SU-DHL-6 (cell line): ENCODE results near the gene IGF2.

Experiments
- CTCF ChIP-seq: fragments of 200-600 bp; sonication (generic); IDR thresholded peaks from one replicate; pipeline ENCODE4 v1.5.1; 2017; ENCODE audit warnings: antibody characterized with exemption, mild to moderate bottlenecking, low read length, moderate library complexity; ENCODE audit not compliant: insufficient read depth, poor library complexity, severe bottlenecking
- EZH2phosphoT487 ChIP-seq: fragments of 200-600 bp; sonication (generic), shearing (Covaris generic); conservative IDR thresholded peaks from 2 replicates; pipeline ENCODE4 v1.6.1; 2018; ENCODE audit warnings: mild to moderate bottlenecking, antibody characterized with exemption, low read length, moderate library complexity, mixed read lengths

DNA sequence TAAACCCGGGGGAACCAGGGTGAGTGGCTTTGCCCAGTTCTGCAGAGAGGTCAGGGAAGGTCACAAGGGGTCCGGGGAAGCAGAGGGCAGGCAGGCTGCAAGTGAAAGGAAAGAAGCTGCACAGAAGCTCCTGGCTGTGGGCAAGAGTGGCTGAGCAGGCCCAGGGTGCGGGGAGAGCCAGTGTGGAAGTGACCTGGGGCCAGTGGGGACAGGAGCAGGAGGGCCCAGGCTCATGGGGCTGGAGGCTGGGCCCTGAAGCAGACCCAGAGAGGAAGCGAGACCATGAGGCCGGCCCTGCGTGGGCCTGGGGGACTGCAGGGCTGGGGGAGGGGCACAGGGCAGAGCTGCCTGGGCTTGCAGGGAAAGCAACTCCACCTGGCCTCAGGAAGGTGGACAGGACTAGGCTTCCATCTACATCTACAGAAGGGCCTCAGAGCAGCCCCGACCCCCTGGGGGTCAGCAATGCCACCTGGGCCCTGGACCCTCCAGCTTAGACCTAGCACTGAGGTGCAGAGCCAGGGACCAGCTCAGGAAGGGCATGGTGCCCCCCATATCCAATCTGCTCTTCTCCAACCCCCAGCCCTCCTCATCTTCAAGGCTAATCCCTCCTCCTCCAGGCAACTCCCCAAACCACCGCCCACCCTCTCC is 11.6 kb downstream of the IGF2 start:
- TF ChIP-seq CTCF: no peak
- no peak for TF ChIP-seq EZH2phosphoT487
